ENCODE data around the gene RPS19BP1. TPM values are rescaled to one million over a fixed set of nuclear protein-coding genes. Genes with fewer than 3 reads are reported as not detected.

Gene RPS19BP1
- total RNA-seq, 2 donors from 2014 or later: 65.5 to 70.3 TPM

- Mint-ChIP-seq H3K36me3 (ENCODE audit: low read depth) (no peaks in the 10 kb centered on the region), H3K9me3 (no peaks in the 10 kb centered on the region), H3K27me3 (ENCODE audit: insufficient read depth) (peaks cover 11% of the 10 kb centered on the region), H3K4me3 (no peak overlapping the region), H3K27ac (no peak overlapping the region), H3K4me1 (peaks cover 2% of the 10 kb centered on the region)
- Histone ChIP-seq H3K36me3 (ENCODE audit: control insufficient read depth, insufficient read depth, low read length) (no peaks in the 10 kb centered on the region), H3K4me3 (ENCODE audit: low read length) (no peak overlapping the region), H3K9me3 (ENCODE audit: control insufficient read depth, low read length) (no peaks in the 10 kb centered on the region), H3K4me1 (ENCODE audit: control insufficient read depth, insufficient read depth, low read length) (no peaks in the 10 kb centered on the region), H3K27ac (ENCODE audit: low read depth, low read length) (no peak overlapping the region), H3K9ac (ENCODE audit: extremely low read depth, low read length, poor library complexity, severe bottlenecking) (no peak overlapping the region), H3K27me3 (ENCODE audit: control insufficient read depth, insufficient read depth, low read length, poor library complexity, severe bottlenecking) (no peaks in the 10 kb centered on the region)
- no peak for TF ChIP-seq CTCF (conservative IDR thresholded peaks at IDR 0.05)
- 83 to 88% methylated on average over 2 to 3 of the region's 3 CpGs for WGBS, 2 experiments (ENCODE audit: insufficient coverage in 1 of 2, insufficient read length in 1 of 2)
- no peak for DNase-seq
These were observed 40.4 kb downstream of the RPS19BP1 start for GRCh38 chr22:39492186-39492585.

GRCh38 chr22:39491696-39492095 is 40.9 kb downstream of the RPS19BP1 start:
- Histone ChIP-seq H3K27ac (ENCODE audit: low read depth, low read length) (no peak overlapping the region), H3K27me3 (ENCODE audit: control insufficient read depth, insufficient read depth, low read length, poor library complexity, severe bottlenecking) (no peaks in the 10 kb centered on the region), H3K4me3 (ENCODE audit: low read length) (no peak overlapping the region), H3K9me3 (ENCODE audit: control insufficient read depth, low read length) (no peaks in the 10 kb centered on the region), H3K4me1 (ENCODE audit: control insufficient read depth, insufficient read depth, low read length) (no peaks in the 10 kb centered on the region), H3K36me3 (ENCODE audit: control insufficient read depth, insufficient read depth, low read length) (no peaks in the 10 kb centered on the region), H3K9ac (ENCODE audit: extremely low read depth, low read length, poor library complexity, severe bottlenecking) (no peak overlapping the region)
- H3K4me3 Mint-ChIP-seq: no peak overlapping the region
- TF ChIP-seq CTCF (conservative IDR thresholded peaks at IDR 0.05): no peak
- 70 to 88% methylated on average over 2 to 6 of the region's 6 CpGs for WGBS, 2 experiments (ENCODE audit: insufficient coverage in 1 of 2, insufficient read length in 1 of 2)
- H3K9me3 Mint-ChIP-seq: no peaks in the 10 kb centered on the region
- H3K27ac Mint-ChIP-seq: no peak overlapping the region
- no peak for DNase-seq
- H3K27me3 Mint-ChIP-seq (ENCODE audit: insufficient read depth): peaks cover 11% of the 10 kb centered on the region
- peaks cover 2% of the 10 kb centered on the region for H3K4me1 Mint-ChIP-seq
- no peaks in the 10 kb centered on the region for H3K36me3 Mint-ChIP-seq (ENCODE audit: low read depth)

- DNase-seq: no peak
- Histone ChIP-seq H3K9me3 (ENCODE audit: control insufficient read depth, low read length) (no peaks in the 10 kb centered on the region), H3K27ac (ENCODE audit: low read depth, low read length) (no peak overlapping the region), H3K36me3 (ENCODE audit: control insufficient read depth, insufficient read depth, low read length) (no peaks in the 10 kb centered on the region), H3K27me3 (ENCODE audit: control insufficient read depth, insufficient read depth, low read length, poor library complexity, severe bottlenecking) (no peaks in the 10 kb centered on the region), H3K9ac (ENCODE audit: extremely low read depth, low read length, poor library complexity, severe bottlenecking) (no peak overlapping the region), H3K4me1 (ENCODE audit: control insufficient read depth, insufficient read depth, low read length) (no peaks in the 10 kb centered on the region), H3K4me3 (ENCODE audit: low read length) (no peak overlapping the region)
- peaks cover 2% of the 10 kb centered on the region for H3K4me1 Mint-ChIP-seq
- H3K27me3 Mint-ChIP-seq (ENCODE audit: insufficient read depth): peaks cover 9% of the 10 kb centered on the region
- WGBS, 2 experiments (ENCODE audit: insufficient coverage in 1 of 2, insufficient read length in 1 of 2): 86 to 87% methylated on average over 3 to 7 of the region's 9 CpGs
- no peak for TF ChIP-seq CTCF (conservative IDR thresholded peaks at IDR 0.05)
- no peaks in the 10 kb centered on the region for H3K9me3 Mint-ChIP-seq
- H3K4me3 Mint-ChIP-seq: no peak overlapping the region
- no peak overlapping the region for H3K27ac Mint-ChIP-seq
- no peaks in the 10 kb centered on the region for H3K36me3 Mint-ChIP-seq (ENCODE audit: low read depth)
These were observed 41.4 kb downstream of the RPS19BP1 start for GRCh38 chr22:39490966-39491680.
